CD14-positive monocyte (primary cell): ENCODE results near the gene USP49. TPM values are rescaled to one million over a fixed set of nuclear protein-coding genes. Genes with fewer than 3 reads are reported as not detected.

Source experiments
- DNase-seq, 3 donors: peaks; one replicate each; pipeline ENCODE4 v3.0.0-alpha.2; 2011 to 2022
- H2AFZ ChIP-seq: 2 replicates; pipeline ENCODE4 v1.6.0; 2012; ENCODE audit warnings: mild to moderate bottlenecking, low read depth, low read length, inconsistent platforms; ENCODE audit not compliant: insufficient read depth, poor library complexity, severe bottlenecking
- H3K27ac ChIP-seq, 2 donors: 1 replicate in 1 of 2; 2 replicates in 1 of 2; pipeline ENCODE4 v1.5.1; 2012 to 2013; ENCODE audit warnings: low read length in 2 of 2, control low read depth in 1 of 2, inconsistent platforms in 1 of 2, low read depth in 1 of 2, mild to moderate bottlenecking in 1 of 2
- H3K27me3 ChIP-seq, 2 donors: one replicate each; pipeline versions ENCODE4 v1.6.0 to v1.6.1; 2011 to 2013; ENCODE audit warnings: low read length in 2 of 2; ENCODE audit not compliant: control insufficient read depth in 2 of 2, insufficient read depth in 2 of 2
- H3K36me3 ChIP-seq, 2 donors: replicated peaks in 1 of 2; 1 replicate in 1 of 2; 2 replicates in 1 of 2; pipeline versions ENCODE4 v1.5.1 to v1.6.1; 2012 to 2013; ENCODE audit warnings: low read length in 2 of 2, control low read depth in 1 of 2, inconsistent platforms in 1 of 2, mild to moderate bottlenecking in 1 of 2; ENCODE audit not compliant: insufficient read depth in 2 of 2, control insufficient read depth in 1 of 2
- H3K4me1 ChIP-seq, 2 donors: 1 replicate in 1 of 2; 2 replicates in 1 of 2; pipeline versions ENCODE4 v1.5.1 to v1.6.1; 2012 to 2013; ENCODE audit warnings: low read length in 2 of 2, control low read depth in 1 of 2, inconsistent platforms in 1 of 2, mild to moderate bottlenecking in 1 of 2, moderate library complexity in 1 of 2; ENCODE audit not compliant: insufficient read depth in 2 of 2, control insufficient read depth in 1 of 2
- H3K4me2 ChIP-seq: replicated peaks from 2 replicates; pipeline ENCODE3; 2012; ENCODE audit warnings: low read length, moderate library complexity, mild to moderate bottlenecking; ENCODE audit not compliant: poor library complexity, severe bottlenecking; ENCODE audit errors: extremely low read depth
- H3K4me3 ChIP-seq, 3 experiments: fragments of 200-600 bp in 1 of 3; sonication (generic) in 1 of 3; replicated peaks in 1 of 3; 1 replicate in 2 of 3; 2 replicates in 1 of 3; pipeline ENCODE4 v1.5.1; 2011 to 2013; ENCODE audit warnings: low read length in 3 of 3, mild to moderate bottlenecking in 3 of 3, control low read depth in 2 of 3, low read depth in 2 of 3, inconsistent platforms in 1 of 3, moderate library complexity in 1 of 3
- H3K79me2 ChIP-seq: 2 replicates; pipeline ENCODE4 v1.6.0; 2012; ENCODE audit warnings: mild to moderate bottlenecking, control low read depth, inconsistent platforms, low read length, moderate library complexity; ENCODE audit not compliant: insufficient read depth
- H3K9ac ChIP-seq: 2 replicates; pipeline ENCODE4 v1.6.0; 2017; ENCODE audit warnings: low read length, mild to moderate bottlenecking; ENCODE audit not compliant: insufficient read depth, poor library complexity, severe bottlenecking
- H3K9me3 ChIP-seq, 2 donors: replicated peaks in 1 of 2; 1 replicate in 1 of 2; 2 replicates in 1 of 2; pipeline versions ENCODE4 v1.5.1 to v1.6.1; 2012 to 2013; ENCODE audit warnings: low read length in 2 of 2, control low read depth in 1 of 2; ENCODE audit not compliant: control insufficient read depth in 1 of 2, insufficient read depth in 1 of 2
- H4K20me1 ChIP-seq: 2 replicates; pipeline ENCODE4 v1.6.0; 2012; ENCODE audit warnings: mild to moderate bottlenecking, low read length, control low read depth, moderate library complexity; ENCODE audit not compliant: insufficient read depth
- H3K27ac Mint-ChIP-seq, 7 donors: one replicate each; pipeline ENCODE4 v1.8.0; 2020; ENCODE audit warnings: mild to moderate bottlenecking in 7 of 7, mixed read lengths in 7 of 7, moderate library complexity in 6 of 7, inconsistent platforms in 2 of 7
- H3K27me3 Mint-ChIP-seq, 3 donors: one replicate each; pipeline ENCODE4 v1.8.0; 2021 to 2022; ENCODE audit warnings: low read depth in 3 of 3, mild to moderate bottlenecking in 3 of 3, mixed read lengths in 3 of 3, moderate library complexity in 3 of 3, inconsistent platforms in 1 of 3
- H3K36me3 Mint-ChIP-seq, 2 donors: one replicate each; pipeline ENCODE4 v1.8.0; 2020; ENCODE audit warnings: mixed read lengths in 2 of 2, inconsistent platforms in 1 of 2, mild to moderate bottlenecking in 1 of 2
- H3K4me1 Mint-ChIP-seq: one replicate; pipeline ENCODE4 v1.8.0; 2020; ENCODE audit warnings: mild to moderate bottlenecking, mixed read lengths
- H3K4me3 Mint-ChIP-seq, 2 donors: one replicate each; pipeline ENCODE4 v1.8.0; 2020; ENCODE audit warnings: mild to moderate bottlenecking in 2 of 2, mixed read lengths in 2 of 2, moderate library complexity in 1 of 2
- H3K9me3 Mint-ChIP-seq, 7 donors: one replicate each; pipeline ENCODE4 v1.8.0; 2020 to 2022; ENCODE audit warnings: mixed read lengths in 7 of 7, mild to moderate bottlenecking in 6 of 7, moderate library complexity in 6 of 7, inconsistent platforms in 2 of 7
- CTCF ChIP-seq: fragments of 200-600 bp; IDR thresholded peaks from one replicate; pipeline ENCODE4 v1.8.0; 2022; ENCODE audit warnings: antibody characterized with exemption, mild to moderate bottlenecking
- WGBS: methylation state at CpG from one replicate; pipeline ENCODE4 v1.1.5; 2013; ENCODE audit warnings: missing lambda C conversion rate; ENCODE audit not compliant: insufficient coverage; 5-methylcytosine and 5-hydroxymethylcytosine counted together
- intact Hi-C, 2 donors: fragments of 100-400 bp; cut with micrococcal nuclease; formaldehyde crosslinking; loops; one replicate each; pipeline versions ENCODE4 v1.15.0 to v1.15.1; 2023
- polyA plus RNA-seq, 3 donors: library from polyadenylated mRNA; depleted of rRNA in 1 of 3; unstranded in 2 of 3; stranded (reverse) in 1 of 3; fragments of 300-500 nt in 2 of 3; fragments of >200 nt in 1 of 3; fragmentation: Illumina TruSeq in 2 of 3; gene quantifications; 1 replicate in 2 of 3; 2 replicates in 1 of 3; pipeline ENCODE4 v1.2.3, GENCODE V29; 2012 to 2021

Gene USP49
- polyA plus RNA-seq, 3 donors, result 0.08 to 4.8 (median 0.37) TPM

- Histone ChIP-seq H3K36me3 (no peaks in the 10 kb centered on the region), H4K20me1 (no peaks in the 10 kb centered on the region), H3K27ac (no peak overlapping the region), H3K79me2 (no peaks in the 10 kb centered on the region), H3K4me3 (no peak overlapping the region), H3K9me3 (no peaks in the 10 kb centered on the region), H2AFZ (no peak overlapping the region), H3K9ac (no peak overlapping the region), H3K4me1 (no peaks in the 10 kb centered on the region), H3K27me3 (no peaks in the 10 kb centered on the region), H3K4me2 (no peak overlapping the region)
- Mint-ChIP-seq H3K9me3 (no peaks in the 10 kb centered on the region), H3K27me3 (no peaks in the 10 kb centered on the region), H3K36me3 (peaks cover 0 to 2% of the 10 kb centered on the region in 2 donors), H3K27ac (no peak overlapping the region), H3K4me3 (no peak overlapping the region), H3K4me1 (no peaks in the 10 kb centered on the region)
- 100% methylated on average over 1 of the region's 2 CpGs for WGBS
- no peak for DNase-seq
- TF ChIP-seq CTCF, result no peak
- intact Hi-C loops, result no loop called here
Measured at GRCh38 chr6:41858703-41859102, 36.5 kb downstream of the USP49 start.

DNA sequence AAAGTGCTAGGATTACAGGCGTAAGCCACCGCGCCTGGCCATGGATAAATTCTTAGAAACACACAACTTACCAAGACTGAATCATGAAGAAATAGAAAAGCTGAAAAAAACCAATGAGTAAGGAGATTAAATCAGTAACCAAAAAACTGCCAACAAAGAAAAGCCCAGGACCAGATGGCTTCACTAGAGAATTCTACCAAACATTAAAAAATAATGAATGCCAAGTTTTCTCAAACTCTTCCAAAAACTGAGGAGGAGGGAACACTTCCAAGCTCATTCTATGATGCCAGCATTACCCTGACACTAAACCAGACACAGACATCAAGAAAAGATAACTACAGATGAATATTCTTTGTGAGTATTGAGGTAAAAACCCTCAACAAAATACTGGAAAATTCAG, 44.3 kb downstream of the USP49 start:
- H3K4me1 ChIP-seq, result no peaks in the 10 kb centered on the region
- no peak overlapping the region for H3K27ac ChIP-seq
- DNase-seq, result no peak
- peaks cover 0 to 2% (median 0%) of the 10 kb centered on the region in 7 donors for H3K9me3 Mint-ChIP-seq
- H2AFZ ChIP-seq, result no peak overlapping the region
- no peak for TF ChIP-seq CTCF
- H3K27me3 ChIP-seq, result no peaks in the 10 kb centered on the region
- intact Hi-C loops, result no loop called here
- no peak overlapping the region for H3K4me3 Mint-ChIP-seq
- no peak overlapping the region for H3K9ac ChIP-seq
- H3K79me2 ChIP-seq, result no peaks in the 10 kb centered on the region
- H3K4me1 Mint-ChIP-seq, result no peaks in the 10 kb centered on the region
- H3K27me3 Mint-ChIP-seq, result no peaks in the 10 kb centered on the region
- H3K36me3 ChIP-seq, result no peaks in the 10 kb centered on the region
- no peak overlapping the region for H3K27ac Mint-ChIP-seq
- no peak overlapping the region for H3K4me3 ChIP-seq
- H3K36me3 Mint-ChIP-seq, result peaks cover 1 to 5% of the 10 kb centered on the region in 2 donors
- no peak overlapping the region for H3K4me2 ChIP-seq
- no peaks in the 10 kb centered on the region for H4K20me1 ChIP-seq
- H3K9me3 ChIP-seq, result no peaks in the 10 kb centered on the region
- WGBS, result no CpG with 5 or more reads among the region's 3 CpGs
